GM19240 (cell line): ENCODE measurements around the gene FHOD3.

Source experiments
- DNase-seq: peaks from one replicate; pipeline ENCODE4 v3.0.0; 2011; ENCODE audit warnings: low spot score; ENCODE audit not compliant: insufficient read length

Gene FHOD3

DNA sequence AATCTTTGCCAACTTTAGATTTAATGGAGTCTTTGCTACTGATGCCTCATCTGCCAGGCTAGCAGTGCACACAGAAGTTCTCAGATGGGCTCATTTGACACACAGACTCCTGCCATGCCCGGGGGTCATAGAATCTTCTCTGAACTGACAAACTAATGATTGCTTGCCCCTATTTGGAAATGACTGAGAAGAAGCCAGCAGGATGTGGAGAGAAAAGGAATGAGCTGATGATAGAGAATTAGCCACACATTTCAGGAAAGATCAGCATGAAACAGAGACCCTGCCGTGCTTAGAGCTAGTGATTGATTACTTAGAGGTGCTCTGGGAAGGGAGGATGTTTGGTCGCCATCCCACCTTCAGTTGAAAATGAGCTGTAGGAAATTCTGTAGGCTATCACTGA lies 352.8 kb downstream of the FHOD3 start:
- no peak for DNase-seq

GRCh38 chr18:36650906-36651305 lies 353.4 kb downstream of the FHOD3 start:
- DNase-seq: no peak

DNA sequence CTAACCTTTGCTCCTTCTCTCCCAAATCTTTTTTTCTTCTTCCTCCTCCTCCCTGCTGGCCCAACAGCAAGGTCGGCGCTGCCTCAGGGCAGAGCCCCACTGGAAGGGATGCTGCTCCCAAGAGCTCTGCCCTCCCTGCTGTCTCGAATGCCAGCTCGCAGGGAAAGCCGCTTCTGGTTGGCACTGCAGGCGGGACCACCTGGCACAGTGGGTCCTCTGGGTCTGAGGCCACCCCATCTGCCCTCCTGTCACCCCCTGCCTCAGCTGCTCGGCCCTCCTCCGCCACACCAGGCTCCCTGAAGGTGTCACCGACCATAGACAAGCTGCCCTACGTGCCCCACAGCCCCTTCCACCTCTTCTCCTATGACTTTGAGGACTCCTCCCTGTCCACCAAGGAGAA lies 355.0 kb downstream of the FHOD3 start:
- no peak for DNase-seq

DNA sequence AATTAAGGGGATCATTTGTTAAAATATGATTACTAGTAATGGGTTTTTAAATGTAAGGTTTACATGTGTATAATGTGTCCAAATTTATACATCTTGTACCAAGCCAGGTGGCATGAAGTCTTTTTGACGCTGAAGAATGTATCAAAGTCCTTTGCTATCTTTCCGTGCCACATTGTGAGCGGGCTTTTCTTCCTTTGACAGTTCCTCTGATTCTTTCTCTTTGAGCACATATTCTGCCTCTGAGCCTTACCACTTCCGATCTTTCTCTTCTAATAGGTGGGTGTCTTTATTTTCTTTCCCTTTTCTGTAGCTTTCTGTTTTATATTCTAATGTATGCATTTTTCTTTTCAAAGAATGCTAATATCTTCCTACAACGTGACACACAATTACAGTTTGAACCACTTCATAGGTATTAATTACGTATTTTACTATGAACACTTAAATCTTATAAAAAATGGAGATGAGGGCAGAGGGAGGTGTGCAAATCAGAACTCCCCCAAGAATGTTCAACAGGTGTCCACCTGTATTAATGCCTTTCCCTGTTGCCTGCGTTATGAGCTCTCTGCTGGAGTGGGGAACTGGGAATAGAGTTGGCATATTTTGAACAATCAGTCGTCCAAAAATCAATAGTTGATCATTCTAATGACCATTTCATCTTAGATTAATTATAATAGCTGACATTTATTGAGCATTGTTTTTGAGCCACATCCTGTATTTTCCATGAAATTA lies 355.8 kb downstream of the FHOD3 start:
- DNase-seq: no peak

DNA sequence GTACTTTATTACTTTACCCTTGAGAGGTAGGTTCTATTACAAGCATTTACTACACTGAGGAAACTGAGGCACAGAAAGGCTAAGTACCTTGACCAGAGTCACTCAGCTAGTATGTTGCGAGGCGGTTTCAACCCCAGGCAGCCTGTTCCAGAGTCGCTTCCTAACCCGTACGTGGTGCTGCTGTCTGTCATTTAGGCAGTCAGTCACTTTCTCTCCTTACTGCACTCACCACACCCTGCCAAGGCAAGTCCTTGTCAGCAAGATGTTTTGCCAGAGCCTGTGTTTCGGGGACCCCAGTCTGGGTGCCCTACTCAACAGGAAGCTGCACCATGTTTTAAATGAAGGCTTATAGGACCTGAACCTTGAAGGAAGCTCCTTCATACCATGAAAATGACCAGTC lies 356.4 kb downstream of the FHOD3 start:
- DNase-seq: no peak

DNA sequence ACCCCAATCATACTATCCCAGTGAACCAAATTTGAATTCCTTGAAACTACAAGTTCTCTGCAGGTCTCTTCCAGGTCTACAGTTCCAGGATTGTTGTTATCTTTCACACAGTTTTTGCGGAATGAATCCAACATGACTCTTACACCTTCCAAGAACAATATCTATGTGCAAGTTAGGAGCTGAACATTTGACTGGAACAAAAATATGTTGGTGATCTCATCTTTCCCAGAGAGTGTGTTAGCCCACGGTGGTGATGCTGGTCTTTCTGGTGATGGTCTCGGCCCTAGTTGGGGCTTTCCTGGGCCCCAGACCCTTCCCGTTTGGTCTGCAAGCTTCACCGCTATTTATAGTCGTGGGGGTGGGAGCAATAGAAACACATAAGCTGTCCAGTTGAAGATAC lies 357.6 kb downstream of the FHOD3 start:
- no peak for DNase-seq

GRCh38 chr18:36655930-36656329 lies 358.4 kb downstream of the FHOD3 start:
- DNase-seq: no peak

DNA sequence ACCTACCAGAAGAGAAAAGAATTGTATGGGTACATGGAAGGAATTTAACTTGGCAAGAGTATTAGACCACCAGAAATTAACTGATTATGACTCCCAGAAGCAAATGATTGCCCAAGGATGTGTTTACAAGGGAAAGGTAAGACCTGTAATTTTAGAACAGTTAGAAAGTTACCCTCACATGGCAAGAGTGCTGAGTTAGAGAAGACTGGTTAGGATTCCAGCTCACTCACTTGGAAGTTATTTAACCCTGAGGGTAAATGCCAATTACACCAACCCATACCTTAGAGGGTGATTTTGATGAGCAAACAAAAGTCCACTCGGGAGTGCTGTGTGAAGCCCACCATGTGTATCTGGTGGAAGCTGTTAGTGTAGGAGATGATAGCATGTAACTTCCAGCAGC lies 361.1 kb downstream of the FHOD3 start:
- DNase-seq: no peak

GRCh38 chr18:36660311-36660710 lies 362.8 kb downstream of the FHOD3 start:
- no peak for DNase-seq

DNA sequence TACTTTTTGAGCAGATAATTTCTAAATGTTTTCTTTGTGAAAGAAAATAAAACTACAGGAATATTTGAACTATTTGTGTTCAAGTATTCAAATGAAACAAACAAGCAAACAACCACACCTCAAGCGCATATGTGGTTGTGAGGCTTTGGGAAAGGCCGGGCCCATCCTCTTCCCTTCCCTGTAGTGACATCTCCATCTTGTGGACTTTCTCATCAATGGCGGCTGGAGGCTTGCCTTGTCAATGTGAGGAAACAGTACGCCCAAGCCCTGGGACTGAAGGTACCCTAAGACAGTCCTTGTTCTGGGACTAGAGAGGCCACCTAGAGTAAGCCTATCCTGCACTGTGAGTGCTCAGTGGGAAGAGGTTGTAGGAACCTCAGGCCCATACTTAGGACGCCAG lies 364.5 kb downstream of the FHOD3 start:
- no peak for DNase-seq

DNA sequence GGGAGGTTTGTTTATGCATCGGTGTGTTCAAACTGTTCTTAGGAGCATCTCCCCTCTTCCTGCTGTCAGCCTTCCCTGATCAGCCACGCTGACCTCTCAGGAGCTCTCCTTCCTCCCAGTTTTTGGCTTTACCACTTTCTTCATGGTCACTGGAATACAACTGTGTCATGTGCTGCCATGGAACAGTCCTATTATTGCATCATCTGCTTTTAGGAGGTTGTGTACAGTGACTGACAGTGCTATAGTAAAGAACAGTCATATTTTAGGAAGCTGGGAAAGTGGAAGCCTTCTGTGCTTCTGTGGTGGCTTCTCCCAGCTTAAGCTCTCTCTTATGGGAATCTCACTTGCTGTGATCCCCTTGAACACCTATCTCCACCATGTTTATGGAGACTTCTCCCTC lies 365.8 kb downstream of the FHOD3 start:
- DNase-seq: no peak

DNA sequence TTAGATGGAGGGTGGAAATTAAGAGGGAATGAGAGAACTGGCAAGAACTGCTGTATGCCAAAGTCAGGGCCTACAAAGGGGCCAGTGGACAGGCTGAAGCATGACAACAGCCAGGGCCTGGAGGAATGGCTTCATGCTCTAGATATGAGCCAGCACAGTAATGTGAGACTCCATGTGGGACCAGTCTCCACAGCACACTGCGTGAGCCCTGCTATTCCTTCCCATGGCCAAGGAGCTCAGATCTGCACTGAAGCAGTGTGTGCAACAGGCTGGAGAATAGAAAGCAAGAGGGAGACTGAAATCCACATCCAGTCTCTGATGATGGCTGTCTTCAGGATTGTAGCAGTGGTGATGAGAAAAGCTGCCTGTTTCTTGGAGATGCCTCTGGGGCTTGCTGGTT lies 368.4 kb downstream of the FHOD3 start:
- no peak for DNase-seq

- DNase-seq: no peak
Observed at GRCh38 chr18:36667811-36668210, 370.3 kb downstream of the FHOD3 start.

DNA sequence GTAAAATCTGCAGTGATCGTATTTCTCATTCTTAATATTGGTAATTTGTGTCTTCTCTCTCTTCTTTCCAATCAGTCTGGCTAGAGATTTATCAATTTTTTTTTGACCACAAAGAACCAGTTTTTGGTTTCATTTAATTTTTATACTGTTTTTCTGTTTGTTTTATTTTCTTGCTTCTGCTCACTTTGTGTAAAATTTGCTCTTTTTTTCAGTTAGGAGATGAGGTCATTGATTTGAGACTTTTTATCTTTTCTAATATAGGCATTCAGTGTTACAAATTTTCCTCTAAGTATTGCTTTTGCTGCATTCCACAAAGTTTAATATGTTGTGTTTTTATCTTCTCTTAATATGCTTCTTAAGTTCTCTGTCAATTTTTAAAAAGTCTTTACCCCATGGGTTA lies 370.8 kb downstream of the FHOD3 start:
- no peak for DNase-seq

GRCh38 chr18:36672437-36673344 lies 375.2 kb downstream of the FHOD3 start:
- DNase-seq: no peak

DNA sequence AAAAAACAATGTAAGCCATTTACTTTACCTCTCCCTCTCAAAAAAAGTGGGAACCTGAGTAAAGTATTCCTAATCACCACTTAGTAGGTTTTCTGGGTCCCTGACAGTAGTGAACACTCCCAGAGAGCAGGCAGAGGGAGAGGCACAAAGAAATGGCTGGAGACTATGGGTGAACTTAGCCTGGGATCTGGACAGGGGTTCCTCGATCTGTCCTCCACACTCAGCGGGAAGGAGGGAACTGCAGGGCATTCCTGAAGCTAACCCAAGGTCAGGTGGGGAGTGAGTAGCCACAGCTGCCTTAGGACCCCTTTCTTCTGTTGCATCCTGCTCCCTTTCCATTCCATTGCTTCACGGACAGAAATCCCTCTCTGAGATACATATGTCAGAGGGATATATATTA lies 375.9 kb downstream of the FHOD3 start:
- no peak for DNase-seq

GRCh38 chr18:36675076-36675475 lies 377.6 kb downstream of the FHOD3 start:
- no peak for DNase-seq

- no peak for DNase-seq
Observed at GRCh38 chr18:36675542-36675941, 378.0 kb downstream of the FHOD3 start.

GRCh38 chr18:36676629-36677028 lies 379.1 kb downstream of the FHOD3 start:
- no peak for DNase-seq

GRCh38 chr18:36680042-36680441 lies 382.5 kb downstream of the FHOD3 start:
- no peak for DNase-seq

DNA sequence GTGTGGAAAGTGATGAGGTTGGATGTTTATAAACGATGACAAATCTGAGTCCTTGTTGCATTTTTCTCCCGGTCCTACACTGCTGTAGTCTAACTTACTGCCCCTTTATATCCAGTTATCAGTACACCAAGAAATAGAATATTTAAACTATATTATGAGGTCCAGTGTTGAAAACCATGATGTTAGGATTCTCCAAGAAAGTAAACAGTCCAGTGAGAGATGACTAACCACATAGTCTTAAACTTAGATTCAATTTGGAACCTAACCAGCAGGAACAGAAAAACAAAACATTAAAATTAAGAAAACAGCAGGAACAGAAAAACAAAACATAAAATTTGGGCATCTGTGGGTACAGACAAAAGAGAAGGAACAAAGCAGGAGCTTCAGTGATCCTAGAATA lies 388.1 kb downstream of the FHOD3 start:
- no peak for DNase-seq

DNA sequence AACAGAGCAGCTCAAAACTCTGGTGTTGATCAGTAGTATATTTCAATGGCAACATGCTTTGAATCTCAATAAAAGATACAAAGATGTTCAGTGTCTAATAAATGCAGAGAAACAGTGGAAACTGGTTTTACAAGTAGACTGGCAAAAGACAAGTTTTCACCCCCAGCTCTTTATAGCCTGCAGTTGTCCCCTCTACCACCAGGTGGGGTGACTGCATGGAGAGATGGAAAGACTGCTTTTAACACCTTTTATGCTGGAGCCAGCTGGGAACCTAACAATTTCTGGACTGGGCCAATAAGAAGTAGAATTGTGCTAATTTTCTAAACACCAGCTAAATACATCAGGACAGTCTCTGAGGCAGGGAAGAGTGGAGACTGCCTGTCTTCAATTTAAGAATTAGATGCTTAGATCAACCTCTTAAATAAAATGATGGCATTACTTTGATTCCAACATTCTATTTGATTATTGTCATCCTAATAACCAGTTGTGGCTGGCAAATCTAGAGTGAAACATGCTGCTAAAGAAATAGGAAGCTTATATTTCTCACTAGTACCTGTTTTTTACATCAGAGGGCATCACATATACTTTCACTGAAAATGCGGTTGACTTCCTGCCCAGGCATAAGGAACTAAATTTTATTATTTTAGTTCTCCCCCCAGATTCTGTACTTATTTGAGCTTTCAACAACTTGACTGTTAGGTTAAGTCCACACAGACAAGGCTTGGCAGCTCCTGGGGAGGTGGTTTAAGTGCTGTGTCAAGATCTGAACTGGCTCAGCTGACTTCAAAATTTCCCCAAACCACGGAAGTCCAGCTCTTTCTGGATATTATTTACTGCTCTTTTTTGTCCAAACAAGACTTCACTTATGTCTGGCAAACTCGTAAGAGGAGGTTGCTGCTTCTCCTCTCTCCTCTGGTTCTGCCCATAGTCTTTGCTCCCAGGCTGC lies 390.8 kb downstream of the FHOD3 start:
- peak; percentile 55 for DNase-seq
